OCI-LY3 (cell line): ENCODE measurements around the gene SLC13A5.

Experiments
- EZH2phosphoT487 ChIP-seq: fragments of 200-600 bp; shearing (Covaris generic); IDR thresholded peaks from 2 replicates; pipeline ENCODE4 v1.6.1; 2018; ENCODE audit warnings: antibody characterized with exemption, mixed run types, low read depth
- TF ChIP-seq, protein P1 (sequence below): fragments of 200-600, 300-600 bp; sonication (generic); IDR thresholded peaks from 2 replicates; pipeline ENCODE4 v1.5.1; 2014; ENCODE audit warnings: antibody characterized with exemption, low read length, low read depth

DNA sequence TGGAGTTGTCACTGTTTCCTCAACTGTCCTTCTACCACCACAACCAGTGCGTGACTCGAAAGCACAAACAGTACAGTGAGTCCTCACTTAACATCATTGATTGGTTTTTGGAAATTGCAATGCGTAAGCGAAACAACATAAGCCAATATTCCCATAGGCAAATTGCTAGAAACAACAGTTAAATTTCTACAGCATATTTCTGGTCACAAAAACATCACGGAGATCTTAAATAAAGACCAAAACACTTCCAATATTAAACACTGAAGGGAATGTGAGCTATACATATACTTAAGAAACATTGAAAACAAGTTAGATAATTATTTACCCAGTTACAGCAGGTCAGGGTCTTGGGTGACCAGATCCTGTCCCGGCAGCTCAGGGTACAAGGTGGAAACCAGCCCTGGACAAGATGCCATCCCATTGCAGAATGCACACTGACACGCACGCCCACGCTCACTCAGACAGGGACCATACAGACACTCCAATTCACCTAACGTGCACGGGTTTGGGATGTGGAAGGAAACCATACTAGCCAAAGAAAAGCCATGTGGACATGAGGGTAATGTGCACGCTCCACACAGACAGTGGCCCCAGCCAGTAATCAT lies 4.7 kb downstream of the SLC13A5 start:
- TF ChIP-seq, protein P1, sequence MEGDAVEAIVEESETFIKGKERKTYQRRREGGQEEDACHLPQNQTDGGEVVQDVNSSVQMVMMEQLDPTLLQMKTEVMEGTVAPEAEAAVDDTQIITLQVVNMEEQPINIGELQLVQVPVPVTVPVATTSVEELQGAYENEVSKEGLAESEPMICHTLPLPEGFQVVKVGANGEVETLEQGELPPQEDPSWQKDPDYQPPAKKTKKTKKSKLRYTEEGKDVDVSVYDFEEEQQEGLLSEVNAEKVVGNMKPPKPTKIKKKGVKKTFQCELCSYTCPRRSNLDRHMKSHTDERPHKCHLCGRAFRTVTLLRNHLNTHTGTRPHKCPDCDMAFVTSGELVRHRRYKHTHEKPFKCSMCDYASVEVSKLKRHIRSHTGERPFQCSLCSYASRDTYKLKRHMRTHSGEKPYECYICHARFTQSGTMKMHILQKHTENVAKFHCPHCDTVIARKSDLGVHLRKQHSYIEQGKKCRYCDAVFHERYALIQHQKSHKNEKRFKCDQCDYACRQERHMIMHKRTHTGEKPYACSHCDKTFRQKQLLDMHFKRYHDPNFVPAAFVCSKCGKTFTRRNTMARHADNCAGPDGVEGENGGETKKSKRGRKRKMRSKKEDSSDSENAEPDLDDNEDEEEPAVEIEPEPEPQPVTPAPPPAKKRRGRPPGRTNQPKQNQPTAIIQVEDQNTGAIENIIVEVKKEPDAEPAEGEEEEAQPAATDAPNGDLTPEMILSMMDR, result no peak
- no peak for TF ChIP-seq EZH2phosphoT487
